ENCODE results near the gene IFT88. TPM values are rescaled to one million over a fixed set of nuclear protein-coding genes. Genes with fewer than 3 reads are reported as not detected.

The IFT88 gene
- total RNA-seq, 2 donors from 2014 or later = 11.8 to 12.0 TPM

- no peak overlapping the region for H3K4me3 ChIP-seq
- H3K9me3 ChIP-seq = no peaks in the 10 kb centered on the region
- no peak overlapping the region for H3K27ac ChIP-seq
- intact Hi-C loops (cut with DNase I) = loop anchor here (5.0 kb wide), 2 partner anchors 118 to 222 kb away; no protein-coding TSS in a partner anchor
- DNase-seq = no peak
- H3K27me3 ChIP-seq = no peaks in the 10 kb centered on the region
- H3K9ac ChIP-seq (ENCODE audit: low read depth in 2 of 2, low read length in 2 of 2) = no peak overlapping the region
- no peaks in the 10 kb centered on the region for H3K36me3 ChIP-seq
- TF ChIP-seq CTCF (IDR thresholded peaks at IDR 0.05) = no peak
- H3K4me1 ChIP-seq = no peaks in the 10 kb centered on the region
Measured at GRCh38 chr13:20714161-20714560, 147.2 kb downstream of the IFT88 start.

GRCh38 chr13:20714563-20715329 is 147.8 kb downstream of the IFT88 start:
- no peaks in the 10 kb centered on the region for H3K4me1 ChIP-seq
- intact Hi-C loops (cut with DNase I) = loop anchor here (5.0 kb wide), 2 partner anchors 118 to 222 kb away; no protein-coding TSS in a partner anchor
- TF ChIP-seq CTCF (IDR thresholded peaks at IDR 0.05) = no peak
- no peak overlapping the region for H3K9ac ChIP-seq (ENCODE audit: low read depth in 2 of 2, low read length in 2 of 2)
- H3K9me3 ChIP-seq = no peaks in the 10 kb centered on the region
- H3K27me3 ChIP-seq = no peaks in the 10 kb centered on the region
- H3K27ac ChIP-seq = no peak overlapping the region
- no peak overlapping the region for H3K4me3 ChIP-seq
- no peaks in the 10 kb centered on the region for H3K36me3 ChIP-seq
- DNase-seq = no peak

- no peak overlapping the region for H3K9ac ChIP-seq (ENCODE audit: low read depth in 2 of 2, low read length in 2 of 2)
- no peaks in the 10 kb centered on the region for H3K27me3 ChIP-seq
- no peaks in the 10 kb centered on the region for H3K4me1 ChIP-seq
- H3K4me3 ChIP-seq = no peak overlapping the region
- TF ChIP-seq CTCF (IDR thresholded peaks at IDR 0.05) = no peak
- DNase-seq = no peak
- no peak overlapping the region for H3K27ac ChIP-seq
- intact Hi-C loops (cut with DNase I) = no loop called here
- H3K9me3 ChIP-seq = no peaks in the 10 kb centered on the region
- no peaks in the 10 kb centered on the region for H3K36me3 ChIP-seq
Measured at GRCh38 chr13:20715330-20715712, 148.4 kb downstream of the IFT88 start.

GRCh38 chr13:20716951-20717350 is 150.0 kb downstream of the IFT88 start:
- H3K36me3 ChIP-seq = no peaks in the 10 kb centered on the region
- H3K4me3 ChIP-seq = no peak overlapping the region
- no peak for TF ChIP-seq CTCF (IDR thresholded peaks at IDR 0.05)
- intact Hi-C loops (cut with DNase I) = no loop called here
- no peaks in the 10 kb centered on the region for H3K27me3 ChIP-seq
- no peak overlapping the region for H3K27ac ChIP-seq
- H3K4me1 ChIP-seq = no peaks in the 10 kb centered on the region
- H3K9ac ChIP-seq (ENCODE audit: low read depth in 2 of 2, low read length in 2 of 2) = no peak overlapping the region
- no peaks in the 10 kb centered on the region for H3K9me3 ChIP-seq
- no peak for DNase-seq

- Histone ChIP-seq H3K4me1 (no peaks in the 10 kb centered on the region), H3K27me3 (no peaks in the 10 kb centered on the region), H3K9me3 (no peaks in the 10 kb centered on the region), H3K27ac (no peak overlapping the region), H3K9ac (ENCODE audit: low read depth in 2 of 2, low read length in 2 of 2) (no peak overlapping the region), H3K4me3 (no peak overlapping the region), H3K36me3 (no peaks in the 10 kb centered on the region)
- intact Hi-C loops (cut with DNase I) = no loop called here
- no peak for TF ChIP-seq CTCF (IDR thresholded peaks at IDR 0.05)
- DNase-seq = no peak
Measured at GRCh38 chr13:20717581-20718542, 150.9 kb downstream of the IFT88 start.

Measured in colonic mucosa (tissue), 4 donors.